Raji (cell line): ENCODE data around the gene OR13C4.

Experiments
- POLR2A ChIP-seq: IDR thresholded peaks from 2 replicates; pipeline ENCODE4 v1.6.1; 2011; ENCODE audit warnings: low read depth, low read length, control low read depth; ENCODE audit not compliant: insufficient read depth

The OR13C4 gene

GRCh38 chr9:104485014-104485413 is 42.0 kb downstream of the OR13C4 start:
- no peak for TF ChIP-seq POLR2A

GRCh38 chr9:104482921-104483570 is 44.0 kb downstream of the OR13C4 start:
- no peak for TF ChIP-seq POLR2A
